Loucy (cell line): Measurements from ENCODE around the gene FRMD4A.

Source experiments
- H2AFZ ChIP-seq: fragments of 200-600 bp; sonication (generic); 2 replicates; pipeline ENCODE4 v1.6.0; 2016; ENCODE audit warnings: antibody characterized with exemption, mild to moderate bottlenecking, low read length, moderate library complexity
- H3F3A ChIP-seq: fragments of 200-600 bp; 2 replicates; pipeline ENCODE4 v1.6.0; 2016; ENCODE audit warnings: antibody characterized with exemption, low read depth, mild to moderate bottlenecking
- H3K27me3 ChIP-seq: fragments of 200-600 bp; sonication (generic); 2 replicates; pipeline ENCODE4 v1.6.1; 2014; ENCODE audit warnings: low read length, mild to moderate bottlenecking; ENCODE audit not compliant: insufficient read depth, poor library complexity, severe bottlenecking
- H3K36me3 ChIP-seq: fragments of 200-600 bp; sonication (generic); 2 replicates; pipeline ENCODE4 v1.6.1; 2016; ENCODE audit warnings: low read length; ENCODE audit not compliant: insufficient read depth
- H3K4me1 ChIP-seq: fragments of 200-600 bp; sonication (generic); 2 replicates; pipeline ENCODE4 v1.5.1; 2014; ENCODE audit warnings: low read length, mild to moderate bottlenecking; ENCODE audit not compliant: insufficient read depth, poor library complexity, severe bottlenecking
- H3K4me2 ChIP-seq: fragments of 200-600 bp; sonication (generic); 2 replicates; pipeline ENCODE4 v1.6.0; 2014; ENCODE audit warnings: antibody characterized with exemption, low read length, low read depth, mild to moderate bottlenecking; ENCODE audit not compliant: poor library complexity, severe bottlenecking
- H3K4me3 ChIP-seq: fragments of 200-600 bp; sonication (generic); 2 replicates; pipeline ENCODE4 v1.5.1; 2014; ENCODE audit warnings: low read length, mild to moderate bottlenecking, mixed read lengths; ENCODE audit not compliant: poor library complexity, severe bottlenecking
- H3K79me2 ChIP-seq: fragments of 200-600 bp; sonication (generic); 2 replicates; pipeline ENCODE4 v1.6.1; 2014; ENCODE audit warnings: low read length; ENCODE audit not compliant: insufficient read depth
- H3K9ac ChIP-seq: fragments of 200-600 bp; sonication (generic); 2 replicates; pipeline ENCODE4 v1.6.0; 2014; ENCODE audit warnings: mild to moderate bottlenecking, low read depth, low read length, moderate library complexity; ENCODE audit not compliant: poor library complexity, severe bottlenecking
- H3K9me2 ChIP-seq: fragments of 200-600 bp; sonication (generic); replicated peaks from 2 replicates; pipeline ENCODE4 v1.6.1; 2016; ENCODE audit warnings: low read depth, low read length, mixed read lengths
- H3K9me3 ChIP-seq: fragments of 200-600 bp; sonication (generic); 2 replicates; pipeline ENCODE4 v1.6.1; 2014; ENCODE audit warnings: mild to moderate bottlenecking, antibody characterized with exemption, low read length, low read depth; ENCODE audit not compliant: insufficient read depth
- H4K20me1 ChIP-seq: fragments of 200-600 bp; sonication (generic); 2 replicates; pipeline ENCODE4 v1.6.0; 2014; ENCODE audit warnings: antibody characterized with exemption, low read length, mild to moderate bottlenecking; ENCODE audit not compliant: insufficient read depth, poor library complexity, severe bottlenecking
- EZH2phosphoT487 ChIP-seq: fragments of 200-600 bp; IDR thresholded peaks from 2 replicates; pipeline ENCODE4 v1.6.1; 2018; ENCODE audit warnings: antibody characterized with exemption, mild to moderate bottlenecking, moderate library complexity, borderline replicate concordance
- TF ChIP-seq, protein P1 (sequence below): fragments of 200-600 bp; sonication (generic); conservative IDR thresholded peaks from 2 replicates; pipeline ENCODE4 v1.5.1; 2014; ENCODE audit warnings: mild to moderate bottlenecking, antibody characterized with exemption, low read length

FRMD4A gene

DNA sequence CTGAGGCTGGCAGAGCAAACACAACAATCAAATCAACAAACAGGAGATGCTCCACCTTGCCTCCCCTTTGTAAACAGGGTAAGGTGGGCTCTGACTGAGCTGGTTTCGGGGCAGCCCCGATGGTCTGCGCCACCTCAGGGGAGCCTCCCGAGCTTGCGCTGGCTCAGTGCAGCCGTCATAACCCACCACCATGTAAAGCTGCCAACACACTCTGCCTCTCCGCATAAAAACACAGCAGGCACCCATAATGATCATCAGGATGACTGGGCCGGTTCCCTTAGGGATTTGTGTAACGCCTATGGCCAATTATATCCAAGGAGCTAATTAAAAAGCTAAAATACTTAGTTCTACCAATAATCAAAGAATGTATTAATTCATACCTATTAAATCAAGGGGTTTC is 619.4 kb downstream of the FRMD4A start:
- Histone ChIP-seq H3K36me3 (no peaks in the 10 kb centered on the region), H3K79me2 (no peaks in the 10 kb centered on the region), H3K27me3 (no peaks in the 10 kb centered on the region), H3K9me3 (no peaks in the 10 kb centered on the region), H3K4me3 (no peak overlapping the region), H3K9ac (no peak overlapping the region), H2AFZ (no peak overlapping the region), H4K20me1 (no peaks in the 10 kb centered on the region), H3K9me2 (no peaks in the 10 kb centered on the region), H3F3A (no peaks in the 10 kb centered on the region), H3K4me2 (no peak overlapping the region), H3K4me1 (peaks cover 12% of the 10 kb centered on the region)
- TF ChIP-seq, protein P1, sequence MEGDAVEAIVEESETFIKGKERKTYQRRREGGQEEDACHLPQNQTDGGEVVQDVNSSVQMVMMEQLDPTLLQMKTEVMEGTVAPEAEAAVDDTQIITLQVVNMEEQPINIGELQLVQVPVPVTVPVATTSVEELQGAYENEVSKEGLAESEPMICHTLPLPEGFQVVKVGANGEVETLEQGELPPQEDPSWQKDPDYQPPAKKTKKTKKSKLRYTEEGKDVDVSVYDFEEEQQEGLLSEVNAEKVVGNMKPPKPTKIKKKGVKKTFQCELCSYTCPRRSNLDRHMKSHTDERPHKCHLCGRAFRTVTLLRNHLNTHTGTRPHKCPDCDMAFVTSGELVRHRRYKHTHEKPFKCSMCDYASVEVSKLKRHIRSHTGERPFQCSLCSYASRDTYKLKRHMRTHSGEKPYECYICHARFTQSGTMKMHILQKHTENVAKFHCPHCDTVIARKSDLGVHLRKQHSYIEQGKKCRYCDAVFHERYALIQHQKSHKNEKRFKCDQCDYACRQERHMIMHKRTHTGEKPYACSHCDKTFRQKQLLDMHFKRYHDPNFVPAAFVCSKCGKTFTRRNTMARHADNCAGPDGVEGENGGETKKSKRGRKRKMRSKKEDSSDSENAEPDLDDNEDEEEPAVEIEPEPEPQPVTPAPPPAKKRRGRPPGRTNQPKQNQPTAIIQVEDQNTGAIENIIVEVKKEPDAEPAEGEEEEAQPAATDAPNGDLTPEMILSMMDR: no peak
- no peak for TF ChIP-seq EZH2phosphoT487

DNA sequence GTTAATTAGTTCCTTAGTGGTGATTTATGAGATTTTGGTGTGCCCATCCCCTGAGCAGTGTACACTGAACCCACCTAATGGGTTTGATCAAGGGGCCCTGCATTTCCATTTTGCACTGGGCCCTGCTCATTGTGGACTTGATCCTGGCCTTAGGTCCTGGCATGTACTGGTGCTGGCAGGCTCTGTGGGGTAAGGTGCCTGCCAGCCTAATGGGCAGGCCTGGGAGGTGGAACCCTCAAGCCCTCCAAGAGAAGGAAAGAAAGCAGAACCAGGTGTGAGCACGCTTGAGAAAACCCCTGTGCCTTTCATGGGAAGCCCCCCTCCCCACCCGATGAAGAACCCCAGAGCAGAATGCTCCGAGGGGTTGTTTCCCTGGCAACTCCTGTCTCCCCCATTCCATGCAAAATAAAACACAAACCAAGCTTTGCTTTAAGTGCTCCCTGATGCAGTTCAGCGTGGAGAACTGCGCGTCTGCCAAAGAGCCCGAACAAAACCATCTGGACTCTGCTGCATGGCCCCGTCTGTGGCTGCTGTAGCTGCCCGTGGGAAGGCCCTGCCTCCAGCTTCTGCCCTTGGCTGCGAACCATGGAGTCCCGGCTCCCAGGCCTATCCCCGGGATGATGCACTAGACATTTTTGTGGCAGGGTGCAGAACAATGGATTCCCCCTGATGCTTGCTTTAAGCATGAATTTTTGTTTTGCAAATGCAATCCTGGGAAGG is 620.6 kb downstream of the FRMD4A start:
- Histone ChIP-seq H3K9ac (no peak overlapping the region), H3K4me1 (peaks cover 12% of the 10 kb centered on the region), H3K79me2 (no peaks in the 10 kb centered on the region), H3K9me3 (no peaks in the 10 kb centered on the region), H3K4me2 (no peak overlapping the region), H3K27me3 (no peaks in the 10 kb centered on the region), H2AFZ (no peak overlapping the region), H3K9me2 (no peaks in the 10 kb centered on the region), H4K20me1 (no peaks in the 10 kb centered on the region), H3F3A (no peaks in the 10 kb centered on the region), H3K36me3 (no peaks in the 10 kb centered on the region), H3K4me3 (no peak overlapping the region)
- no peak for TF ChIP-seq EZH2phosphoT487
- TF ChIP-seq, protein P1: no peak

DNA sequence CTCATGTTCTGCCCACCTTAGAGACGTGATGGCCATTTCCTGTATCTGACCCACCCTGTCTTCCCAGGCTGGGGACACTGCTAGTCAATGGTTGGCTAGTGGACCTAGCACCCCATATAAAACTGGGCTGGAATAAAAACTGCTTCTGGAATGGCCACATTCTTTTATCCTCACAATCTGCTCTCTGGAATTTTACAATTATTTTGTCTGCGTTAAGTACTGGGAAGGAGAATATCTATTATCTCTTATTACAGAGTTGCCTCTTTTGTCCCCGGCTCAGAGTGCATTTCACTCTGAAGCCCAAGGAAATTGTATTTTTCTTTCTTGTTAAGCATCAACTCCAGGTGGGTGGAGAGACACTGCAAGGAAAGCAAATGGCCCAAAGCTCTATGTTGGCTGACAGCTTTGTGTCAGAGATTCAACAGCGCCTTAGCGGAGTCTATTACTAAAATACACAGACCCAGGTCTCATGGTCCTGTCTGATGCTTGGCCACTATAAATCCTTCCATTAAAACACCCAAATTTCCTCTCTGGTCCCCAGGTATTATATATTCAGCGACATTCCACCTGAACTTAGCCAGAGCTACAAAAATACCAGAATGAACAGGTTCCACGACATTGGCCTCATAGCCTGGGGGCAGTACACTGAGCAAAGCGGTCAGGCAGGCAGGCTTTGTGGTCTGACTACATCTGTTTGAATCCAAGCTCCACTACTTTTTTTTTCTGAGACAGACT is 622.3 kb downstream of the FRMD4A start:
- Histone ChIP-seq H3K9me3 (no peaks in the 10 kb centered on the region), H3K9ac (no peak overlapping the region), H3K4me2 (no peak overlapping the region), H3K79me2 (no peaks in the 10 kb centered on the region), H3K36me3 (no peaks in the 10 kb centered on the region), H3K27me3 (no peaks in the 10 kb centered on the region), H3K9me2 (no peaks in the 10 kb centered on the region), H3K4me1 (peaks cover 11% of the 10 kb centered on the region), H4K20me1 (no peaks in the 10 kb centered on the region), H2AFZ (no peak overlapping the region), H3K4me3 (no peak overlapping the region), H3F3A (no peaks in the 10 kb centered on the region)
- TF ChIP-seq, protein P1: no peak
- no peak for TF ChIP-seq EZH2phosphoT487
